CD4-positive, alpha-beta T cell (primary cell): ENCODE data around the gene IRF3. TPM values are rescaled to one million over a fixed set of nuclear protein-coding genes. Genes with fewer than 3 reads are reported as not detected.

Source experiments
- ATAC-seq: fragments of 200-7000 bp; cut with Tn5 transposase; one replicate; pipeline ENCODE4 v1.10.0; 2022; ENCODE audit warnings: mild to moderate bottlenecking; ENCODE audit not compliant: poor library complexity
- CTCF ChIA-PET: fragments of 350-600 bp; sonication (Branson Sonifier 250); formaldehyde crosslinking; loops from one replicate; lab custom pipeline; 2021; ENCODE audit warnings: antibody characterized with exemption, inconsistent platforms; lab: Charles Lee
- POLR2A ChIA-PET: fragments of 350-600 bp; sonication (Branson Sonifier 250); formaldehyde crosslinking; loops from one replicate; lab custom pipeline; 2021; ENCODE audit warnings: antibody characterized with exemption, inconsistent platforms; lab: Charles Lee
- DNase-seq, 14 experiments: peaks; one replicate each; pipeline ENCODE4 v3.0.0-alpha.2; 2013 to 2020; ENCODE audit warnings: mixed read lengths in 2 of 14
- H3K27ac ChIP-seq, 2 donors: one replicate each; pipeline versions ENCODE4 v1.5.1 to v1.7.0; 2013; ENCODE audit warnings: low read length in 2 of 2, low read depth in 1 of 2, mild to moderate bottlenecking in 1 of 2
- H3K27me3 ChIP-seq, 2 experiments: 1 replicate in 1 of 2; 2 replicates in 1 of 2; pipeline versions ENCODE4 v1.6.1 to v1.7.0; 2013; ENCODE audit warnings: low read length in 2 of 2, control low read depth in 1 of 2, mild to moderate bottlenecking in 1 of 2, moderate library complexity in 1 of 2; ENCODE audit not compliant: insufficient read depth in 2 of 2, control insufficient read depth in 1 of 2
- H3K36me3 ChIP-seq: one replicate; pipeline ENCODE4 v1.6.1; 2013; ENCODE audit warnings: low read length, control low read depth; ENCODE audit not compliant: insufficient read depth
- H3K4me1 ChIP-seq: one replicate; pipeline ENCODE4 v1.6.1; 2013; ENCODE audit warnings: low read length, control low read depth; ENCODE audit not compliant: insufficient read depth
- H3K4me3 ChIP-seq: one replicate; pipeline ENCODE4 v1.5.1; 2013; ENCODE audit warnings: mild to moderate bottlenecking, low read length, moderate library complexity
- H3K9me3 ChIP-seq, 2 experiments: 1 replicate in 1 of 2; 2 replicates in 1 of 2; pipeline versions ENCODE4 v1.6.1 to v1.7.0; 2013; ENCODE audit warnings: low read length in 2 of 2, mild to moderate bottlenecking in 2 of 2, control low read depth in 1 of 2, moderate library complexity in 1 of 2; ENCODE audit not compliant: control insufficient read depth in 1 of 2, insufficient read depth in 1 of 2
- H3K27ac Mint-ChIP-seq: one replicate; pipeline ENCODE4 v1.8.0; 2020; ENCODE audit warnings: mixed read lengths
- H3K27me3 Mint-ChIP-seq: one replicate; pipeline ENCODE4 v1.8.0; 2021; ENCODE audit warnings: mixed read lengths
- H3K36me3 Mint-ChIP-seq: one replicate; pipeline ENCODE4 v1.8.0; 2021; ENCODE audit warnings: low read depth, mixed read lengths
- H3K4me1 Mint-ChIP-seq: one replicate; pipeline ENCODE4 v1.8.0; 2021; ENCODE audit warnings: low read depth, mixed read lengths
- H3K4me3 Mint-ChIP-seq: one replicate; pipeline ENCODE4 v1.8.0; 2020; ENCODE audit warnings: mild to moderate bottlenecking, mixed read lengths
- H3K9me3 Mint-ChIP-seq: one replicate; pipeline ENCODE4 v1.8.0; 2020; ENCODE audit warnings: mixed read lengths
- CTCF ChIP-seq: fragments of 200-600 bp; IDR thresholded peaks from one replicate; pipeline ENCODE4 v1.8.0; 2022; ENCODE audit warnings: antibody characterized with exemption, mild to moderate bottlenecking
- intact Hi-C, 2 experiments: fragments of 100-400 bp; cut with DNase I in 1 of 2; cut with micrococcal nuclease in 1 of 2; formaldehyde crosslinking; loops; one replicate each; pipeline versions ENCODE4 v1.15.1 to v1.9.0; 2023 to 2025; cut with DNase I, micrococcal nuclease
- total RNA-seq, 174 experiments: library from RNA in 2 of 174; stranded (reverse) in 2 of 174; gene quantifications; one replicate each; pipeline ENCODE4 v1.2.3 and lab custom pipeline; 2021 to 2026

The IRF3 gene
- total RNA-seq, 2 experiments from 2014 or later: 109 to 119 TPM

GRCh38 chr19:49666120-49666444 lies 425 bp upstream of the IRF3 start:
- intact Hi-C loops: loop anchor here (1.0 to 10.0 kb wide), 2 partner anchors 9 to 1411 kb away; partner anchors contain the start of gene CARD8 (in 1 of the 2)
- no peaks in the 10 kb centered on the region for H3K27me3 ChIP-seq
- H3K4me1 ChIP-seq: peaks cover 44% of the 10 kb centered on the region
- POLR2A ChIA-PET: interaction anchor here (0.9 to 6.7 kb wide), 6 partner anchors 10 to 214 kb away, joined by 5 to 125 read pairs (median 25); partner anchors contain the start of genes PIH1D1, PRMT1, PRR12 and RRAS
- no peak for TF ChIP-seq CTCF
- H3K36me3 ChIP-seq: peaks cover 19% of the 10 kb centered on the region
- Mint-ChIP-seq H3K9me3 (no peaks in the 10 kb centered on the region), H3K27me3 (no peaks in the 10 kb centered on the region), H3K4me3 (peak overlapping the region; percentile 95), H3K36me3 (peaks cover 29% of the 10 kb centered on the region), H3K4me1 (peaks cover 18% of the 10 kb centered on the region), H3K27ac (peak overlapping the region; percentile 88)
- H3K4me3 ChIP-seq: peak overlapping the region; percentile 62
- peak; percentile 3 for ATAC-seq
- DNase-seq: no peak
- H3K27ac ChIP-seq: peak overlapping the region; percentile 57 to 90
- CTCF ChIA-PET: interaction anchor here (0.8 to 1.5 kb wide), 3 partner anchors 13 to 25 kb away, joined by 3 to 4 read pairs (median 4); no protein-coding TSS in a partner anchor
- H3K9me3 ChIP-seq: no peaks in the 10 kb centered on the region

GRCh38 chr19:49665036-49665350 lies 664 bp downstream of the IRF3 start:
- Histone ChIP-seq H3K4me1 (peaks cover 44% of the 10 kb centered on the region), H3K36me3 (peaks cover 29% of the 10 kb centered on the region), H3K27ac (peak overlapping the region; percentile 51 to 90), H3K27me3 (no peaks in the 10 kb centered on the region), H3K4me3 (peak overlapping the region; percentile 62), H3K9me3 (no peaks in the 10 kb centered on the region)
- H3K9me3 Mint-ChIP-seq: no peaks in the 10 kb centered on the region
- H3K4me3 Mint-ChIP-seq: peak overlapping the region; percentile 95
- DNase-seq (peak in 1 of 14 experiments; percentile 32), ATAC-seq (no peak)
- peaks cover 18% of the 10 kb centered on the region for H3K4me1 Mint-ChIP-seq
- intact Hi-C loops: loop anchor here (1.0 to 10.0 kb wide), 5 partner anchors 13 to 1410 kb away; partner anchors contain the start of genes CARD8 (in 1 of the 2), PRR12 (in 1 of the 2) and SCAF1 (in 1 of the 2)
- ChIA-PET POLR2A (interaction anchor here (0.7 to 6.7 kb wide), 11 partner anchors 9 to 213 kb away, joined by 4 to 125 read pairs (median 8); partner anchors contain the start of genes FUZ, NOSIP, PIH1D1 and PRMT1), CTCF (interaction anchor here (0.9 to 1.8 kb wide), 4 partner anchors 11 to 191 kb away, joined by 3 to 7 read pairs (median 4); no protein-coding TSS in a partner anchor)
- H3K27ac Mint-ChIP-seq: peak overlapping the region; percentile 88
- peaks cover 34% of the 10 kb centered on the region for H3K36me3 Mint-ChIP-seq
- no peaks in the 10 kb centered on the region for H3K27me3 Mint-ChIP-seq
- TF ChIP-seq CTCF: no peak

- peak overlapping the region; percentile 88 for H3K27ac Mint-ChIP-seq
- H3K4me3 ChIP-seq: peak overlapping the region; percentile 62
- DNase-seq: peak; percentile 86 to 97 (median 94)
- peak; percentile 69 for ATAC-seq
- H3K4me3 Mint-ChIP-seq: peak overlapping the region; percentile 95
- H3K36me3 Mint-ChIP-seq: peaks cover 36% of the 10 kb centered on the region
- H3K27me3 Mint-ChIP-seq: no peaks in the 10 kb centered on the region
- no peaks in the 10 kb centered on the region for H3K9me3 ChIP-seq
- POLR2A ChIA-PET: interaction anchor here (0.6 to 6.7 kb wide), 18 partner anchors 8 to 699 kb away, joined by 3 to 125 read pairs (median 4); partner anchors contain the start of genes FUZ, NOSIP, PIH1D1 and PRMT1
- H3K27me3 ChIP-seq: no peaks in the 10 kb centered on the region
- CTCF ChIA-PET: interaction anchor here (1.1 to 1.8 kb wide), 5 partner anchors 12 to 191 kb away, joined by 3 to 7 read pairs (median 5); no protein-coding TSS in a partner anchor
- H3K36me3 ChIP-seq: peaks cover 34% of the 10 kb centered on the region
- no peaks in the 10 kb centered on the region for H3K9me3 Mint-ChIP-seq
- intact Hi-C loops: loop anchor here (1.0 to 10.0 kb wide), 6 partner anchors 14 to 1410 kb away; partner anchors contain the start of genes CARD8 (in 1 of the 2), PRR12 (in 1 of the 2), RRAS (in 1 of the 2) and SCAF1 (in 1 of the 2)
- peak overlapping the region; percentile 51 to 90 for H3K27ac ChIP-seq
- peaks cover 48% of the 10 kb centered on the region for H3K4me1 ChIP-seq
- TF ChIP-seq CTCF: no peak
- H3K4me1 Mint-ChIP-seq: peaks cover 18% of the 10 kb centered on the region
These were observed 1.3 kb downstream of the IRF3 start for GRCh38 chr19:49664171-49665035.
